DOHH2 (cell line): ENCODE data around the gene LHX5.

Experiments used
- H3F3A ChIP-seq: fragments of 200-600 bp; sonication (generic), shearing (Covaris generic); 2 replicates; pipeline ENCODE4 v1.6.0; 2016; ENCODE audit warnings: antibody characterized with exemption, mild to moderate bottlenecking; ENCODE audit not compliant: control insufficient read depth, insufficient read depth
- H3K27ac ChIP-seq: fragments of 200-600 bp; sonication (generic); 2 replicates; pipeline ENCODE4 v1.5.1; 2014; ENCODE audit warnings: low read depth, mild to moderate bottlenecking, low read length, moderate library complexity
- H3K27me3 ChIP-seq: fragments of 200-600 bp; sonication (generic); 2 replicates; pipeline ENCODE4 v1.6.1; 2014; ENCODE audit warnings: mild to moderate bottlenecking, low read length, mixed read lengths; ENCODE audit not compliant: control insufficient read depth
- H3K36me3 ChIP-seq: fragments of 200-600 bp; sonication (generic); 2 replicates; pipeline ENCODE4 v1.6.1; 2014; ENCODE audit warnings: mild to moderate bottlenecking, low read length, moderate library complexity, mixed read lengths; ENCODE audit not compliant: control insufficient read depth
- H3K4me1 ChIP-seq: fragments of 200-600 bp; sonication (generic); 2 replicates; pipeline ENCODE4 v1.6.1; 2014; ENCODE audit warnings: mild to moderate bottlenecking, low read length, mixed read lengths; ENCODE audit not compliant: control insufficient read depth
- H3K4me2 ChIP-seq: fragments of 200-600 bp; sonication (generic); 2 replicates; pipeline ENCODE4 v1.6.0; 2014; ENCODE audit warnings: mild to moderate bottlenecking, low read length, moderate library complexity
- H3K4me3 ChIP-seq: fragments of 200-600 bp; sonication (generic); 2 replicates; pipeline ENCODE4 v1.5.1; 2014; ENCODE audit warnings: mild to moderate bottlenecking, low read length, mixed read lengths
- H3K79me2 ChIP-seq: fragments of 200-600 bp; sonication (generic); 2 replicates; pipeline ENCODE4 v1.6.1; 2014; ENCODE audit warnings: mild to moderate bottlenecking, low read length, mixed read lengths; ENCODE audit not compliant: control insufficient read depth
- H3K9me2 ChIP-seq: fragments of 200-600 bp; sonication (generic); replicated peaks from 2 replicates; pipeline ENCODE4 v1.6.1; 2014; ENCODE audit warnings: mild to moderate bottlenecking, low read length, mixed read lengths; ENCODE audit not compliant: control insufficient read depth
- H3K9me3 ChIP-seq: fragments of 200-600 bp; sonication (generic); 2 replicates; pipeline ENCODE4 v1.6.1; 2014; ENCODE audit warnings: antibody characterized with exemption, low read length, mixed read lengths; ENCODE audit not compliant: control insufficient read depth, insufficient read depth
- H4K20me1 ChIP-seq: fragments of 200-600 bp; sonication (generic); 2 replicates; pipeline ENCODE4 v1.6.0; 2014; ENCODE audit warnings: low read depth, mild to moderate bottlenecking, antibody characterized with exemption, low read length, moderate library complexity; ENCODE audit not compliant: control insufficient read depth, insufficient read depth
- EZH2phosphoT487 ChIP-seq: fragments of 200-600 bp; sonication (generic); IDR thresholded peaks from 2 replicates; pipeline ENCODE4 v1.6.1; 2017; ENCODE audit warnings: borderline replicate concordance, mild to moderate bottlenecking, antibody characterized with exemption, low read length, moderate library complexity, mixed read lengths
- TF ChIP-seq, protein P1 (sequence below): fragments of 200-600 bp; sonication (generic); IDR thresholded peaks from one replicate; pipeline ENCODE4 v1.5.1; 2014; ENCODE audit warnings: antibody characterized with exemption, mild to moderate bottlenecking, low read depth, low read length; ENCODE audit not compliant: poor library complexity, severe bottlenecking

LHX5 gene

DNA sequence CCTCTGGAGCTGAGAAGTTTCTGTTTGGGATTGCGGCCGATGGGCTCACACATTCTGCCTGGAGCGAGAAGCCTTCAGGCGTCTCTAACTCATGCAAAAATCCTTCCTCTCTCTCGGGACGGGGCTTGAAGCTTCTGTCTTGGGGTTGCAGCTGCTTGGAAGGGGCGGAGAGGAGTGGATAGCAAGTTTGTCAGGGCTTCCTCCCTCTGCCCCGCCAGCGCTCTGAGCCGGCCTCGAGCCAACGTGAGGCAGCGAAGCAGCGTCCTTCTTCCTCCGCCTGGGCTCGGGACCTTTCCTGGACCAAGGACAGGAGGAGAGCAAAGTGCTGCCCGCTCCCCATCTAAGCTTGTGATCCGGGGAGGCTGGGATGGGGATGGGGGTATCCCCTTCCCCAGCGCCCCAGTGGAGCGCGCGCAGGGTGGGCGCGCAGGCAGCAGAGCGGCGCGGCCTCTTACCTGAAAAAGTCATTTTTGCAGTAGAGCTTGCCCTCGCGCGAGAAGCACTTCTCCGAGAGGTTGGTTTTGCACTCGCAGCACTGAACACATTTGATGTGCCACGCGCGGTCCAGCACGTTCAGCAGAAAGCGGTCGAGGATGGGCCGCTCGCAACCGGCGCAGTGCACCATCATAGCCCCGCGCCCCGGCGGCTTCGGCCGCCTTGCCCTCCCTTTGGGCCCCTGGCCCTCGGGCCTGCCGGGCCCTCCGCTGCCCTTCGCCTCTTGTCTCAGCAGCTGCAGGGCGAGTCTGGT is 626 bp downstream of the LHX5 start:
- no peaks in the 10 kb centered on the region for H3K79me2 ChIP-seq
- H3F3A ChIP-seq, result no peaks in the 10 kb centered on the region
- H3K36me3 ChIP-seq, result no peaks in the 10 kb centered on the region
- peaks cover 58% of the 10 kb centered on the region for H3K27me3 ChIP-seq
- H3K9me2 ChIP-seq, result no peaks in the 10 kb centered on the region
- no peak overlapping the region for H3K4me3 ChIP-seq
- no peaks in the 10 kb centered on the region for H3K9me3 ChIP-seq
- no peaks in the 10 kb centered on the region for H4K20me1 ChIP-seq
- no peak overlapping the region for H3K27ac ChIP-seq
- H3K4me1 ChIP-seq, result no peaks in the 10 kb centered on the region
- TF ChIP-seq EZH2phosphoT487, result no peak
- TF ChIP-seq, protein P1, sequence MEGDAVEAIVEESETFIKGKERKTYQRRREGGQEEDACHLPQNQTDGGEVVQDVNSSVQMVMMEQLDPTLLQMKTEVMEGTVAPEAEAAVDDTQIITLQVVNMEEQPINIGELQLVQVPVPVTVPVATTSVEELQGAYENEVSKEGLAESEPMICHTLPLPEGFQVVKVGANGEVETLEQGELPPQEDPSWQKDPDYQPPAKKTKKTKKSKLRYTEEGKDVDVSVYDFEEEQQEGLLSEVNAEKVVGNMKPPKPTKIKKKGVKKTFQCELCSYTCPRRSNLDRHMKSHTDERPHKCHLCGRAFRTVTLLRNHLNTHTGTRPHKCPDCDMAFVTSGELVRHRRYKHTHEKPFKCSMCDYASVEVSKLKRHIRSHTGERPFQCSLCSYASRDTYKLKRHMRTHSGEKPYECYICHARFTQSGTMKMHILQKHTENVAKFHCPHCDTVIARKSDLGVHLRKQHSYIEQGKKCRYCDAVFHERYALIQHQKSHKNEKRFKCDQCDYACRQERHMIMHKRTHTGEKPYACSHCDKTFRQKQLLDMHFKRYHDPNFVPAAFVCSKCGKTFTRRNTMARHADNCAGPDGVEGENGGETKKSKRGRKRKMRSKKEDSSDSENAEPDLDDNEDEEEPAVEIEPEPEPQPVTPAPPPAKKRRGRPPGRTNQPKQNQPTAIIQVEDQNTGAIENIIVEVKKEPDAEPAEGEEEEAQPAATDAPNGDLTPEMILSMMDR, result no peak
- no peak overlapping the region for H3K4me2 ChIP-seq

DNA sequence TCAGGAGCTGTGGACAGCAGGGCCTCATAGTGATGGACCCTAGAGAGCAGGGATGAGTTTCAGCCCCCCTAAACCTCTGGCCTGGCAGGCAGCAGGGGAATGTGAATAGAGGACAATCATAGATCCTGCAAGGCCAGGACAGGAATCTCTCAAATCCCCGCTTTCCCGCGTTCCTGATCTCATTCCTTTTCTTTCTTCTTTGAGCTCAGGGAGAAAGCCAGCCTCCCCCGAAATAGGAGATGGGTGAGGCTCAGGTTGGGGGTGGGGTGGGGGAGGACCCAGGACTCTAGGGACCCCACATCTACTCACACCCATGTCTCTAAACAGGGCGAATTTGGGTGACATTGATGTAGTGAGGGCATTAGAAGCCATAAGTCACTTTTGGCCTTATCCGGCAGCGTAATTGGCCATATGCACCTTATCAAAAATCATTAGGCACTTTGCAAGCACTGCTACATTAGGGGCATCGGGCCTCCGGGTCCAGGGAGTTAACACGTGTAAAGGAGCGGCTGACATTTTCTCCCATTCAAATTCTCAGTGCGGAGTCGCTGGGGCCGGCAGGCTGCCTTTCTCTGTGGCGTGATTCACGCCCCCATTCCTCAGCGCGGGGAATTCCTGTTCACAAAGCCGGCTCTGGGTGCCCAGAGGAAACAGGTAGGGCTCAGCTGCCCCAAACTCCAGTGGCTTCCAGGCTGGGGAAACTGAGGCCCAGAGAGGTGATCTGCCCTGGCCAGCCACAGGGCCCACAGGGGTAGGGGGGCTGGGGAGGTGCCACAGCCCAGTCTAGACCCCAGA is 1.5 kb downstream of the LHX5 start:
- no peak overlapping the region for H3K27ac ChIP-seq
- no peak overlapping the region for H3K4me2 ChIP-seq
- H3K4me3 ChIP-seq, result no peak overlapping the region
- H3K79me2 ChIP-seq, result no peaks in the 10 kb centered on the region
- peaks cover 58% of the 10 kb centered on the region for H3K27me3 ChIP-seq
- no peaks in the 10 kb centered on the region for H4K20me1 ChIP-seq
- no peaks in the 10 kb centered on the region for H3K4me1 ChIP-seq
- TF ChIP-seq, protein P1, result no peak
- no peak for TF ChIP-seq EZH2phosphoT487
- H3F3A ChIP-seq, result no peaks in the 10 kb centered on the region
- no peaks in the 10 kb centered on the region for H3K9me2 ChIP-seq
- H3K36me3 ChIP-seq, result no peaks in the 10 kb centered on the region
- H3K9me3 ChIP-seq, result no peaks in the 10 kb centered on the region

DNA sequence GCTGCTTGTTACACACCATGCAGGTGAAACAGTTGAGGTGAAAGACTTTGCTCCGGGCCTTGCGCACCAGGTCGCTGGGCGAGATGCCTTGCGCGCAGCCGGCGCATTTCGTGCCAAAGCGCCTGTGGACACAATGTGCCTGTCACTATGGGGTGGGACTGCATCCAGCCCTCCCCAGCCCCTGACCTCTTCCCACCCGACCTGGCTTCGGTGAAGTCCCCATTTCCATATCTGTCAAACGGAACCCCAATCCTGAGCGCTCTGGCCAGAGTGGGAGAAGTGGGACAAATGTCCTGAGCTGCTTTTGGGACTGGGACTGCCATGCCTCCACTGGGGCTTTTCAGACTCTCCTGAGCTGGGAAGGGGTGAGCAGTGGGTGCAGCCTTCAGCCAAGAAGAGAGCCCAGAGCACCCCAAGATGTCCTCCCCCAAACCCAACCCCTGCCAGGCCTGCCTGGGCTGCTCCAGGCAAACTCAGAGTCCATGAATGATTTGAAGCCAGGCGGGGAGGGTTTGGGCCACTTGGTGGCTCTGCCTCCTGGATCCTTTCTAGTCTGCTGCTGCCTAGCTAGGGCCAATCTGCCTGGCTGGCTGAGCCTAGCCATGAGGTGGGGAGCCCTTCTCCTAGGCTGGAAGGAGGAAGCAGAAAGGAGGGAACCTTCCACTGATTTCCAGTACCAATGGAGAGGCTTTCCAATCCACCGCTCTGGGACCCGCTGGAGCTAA is 2.3 kb downstream of the LHX5 start:
- H3K79me2 ChIP-seq, result no peaks in the 10 kb centered on the region
- no peaks in the 10 kb centered on the region for H3F3A ChIP-seq
- H3K4me1 ChIP-seq, result no peaks in the 10 kb centered on the region
- H3K4me2 ChIP-seq, result no peak overlapping the region
- no peak overlapping the region for H3K27ac ChIP-seq
- H3K4me3 ChIP-seq, result no peak overlapping the region
- no peaks in the 10 kb centered on the region for H3K36me3 ChIP-seq
- H3K27me3 ChIP-seq, result peaks cover 51% of the 10 kb centered on the region
- no peaks in the 10 kb centered on the region for H3K9me3 ChIP-seq
- no peaks in the 10 kb centered on the region for H4K20me1 ChIP-seq
- TF ChIP-seq, protein P1, result no peak
- no peak for TF ChIP-seq EZH2phosphoT487
- no peaks in the 10 kb centered on the region for H3K9me2 ChIP-seq
